Measurements from ENCODE around the gene OTOP2. TPM values are rescaled to one million over a fixed set of nuclear protein-coding genes. Genes with fewer than 3 reads are reported as not detected.

OTOP2 gene
- total and polyA plus RNA-seq, 10 of the 15 experiments (the other 5 are each of a cell fraction or from before 2014, with no cell fraction given), result not detected

GRCh38 chr17:74953134-74953687 lies 29.1 kb downstream of the OTOP2 start:
- no peak for DNase-seq (ENCODE audit: low read depth, low spot score)
- Histone ChIP-seq H3K9me3 (replicated peaks; ENCODE audit: control insufficient read depth, insufficient read depth, low read length) (no peaks in the 10 kb centered on the region; the same call in 2 of the 3 replicates), H3K36me3 (ENCODE audit: control insufficient read depth in 2 of 2, insufficient read depth in 2 of 2, low read length in 1 of 2) (no peaks in the 10 kb centered on the region), H3K4me2 (ENCODE audit: control insufficient read depth, insufficient read depth) (no peak overlapping the region), H3K79me2 (ENCODE audit: control insufficient read depth, insufficient read depth, low read length) (no peaks in the 10 kb centered on the region), H3K4me3 (no peak overlapping the region), H3K4me1 (ENCODE audit: control insufficient read depth, insufficient read depth, low read length) (no peaks in the 10 kb centered on the region), H3K27ac (ENCODE audit: control insufficient read depth, insufficient read depth) (no peak overlapping the region), H2AFZ (ENCODE audit: control insufficient read depth, low read depth, low read length) (no peak overlapping the region), H3K9ac (ENCODE audit: control insufficient read depth, insufficient read depth, low read length) (no peak overlapping the region), H4K20me1 (ENCODE audit: control insufficient read depth, insufficient read depth) (no peaks in the 10 kb centered on the region), H3K27me3 (replicated peaks in 1 of 2; ENCODE audit: control insufficient read depth in 2 of 2, insufficient read depth in 2 of 2, low read length in 1 of 2) (no peaks in the 10 kb centered on the region)
- in situ Hi-C loops (cut with MboI), result no loop called here
- ChIA-PET POLR2A (no interaction called here), CTCF (interaction anchor here (3.5 to 13.8 kb wide), 2 partner anchors 8 to 29 kb away, joined by 19 to 274 read pairs; partner anchors contain the start of genes OTOP2 and USH1G), RAD21 (ENCODE audit: unreplicated experiment) (no interaction called here), SMC1A (ENCODE audit: uncharacterized antibody, unreplicated experiment) (interaction anchor here (1.0 kb wide), 1 partner anchor 177 kb away, joined by 3 read pairs; the partner anchor contains the start of gene NAT9)
- no peak for FAIRE-seq
- 51% methylated on average over 10 of the region's 11 CpGs for WGBS (ENCODE audit: insufficient coverage, insufficient replicate concordance, low lambda C conversion rate, missing lambda C conversion rate)
- ATAC-seq, result no peak
- intact Hi-C loops (cut with micrococcal nuclease; ENCODE audit: unreplicated experiment), result no loop called here
- TF ChIP-seq EZH2 (IDR thresholded peaks at IDR 0.05; ENCODE audit: borderline replicate concordance, control insufficient read depth, low read depth, low read length) (no peak), POLR2AphosphoS5 (IDR thresholded peaks at IDR 0.05; ENCODE audit: low read length) (no peak), IRF3 (IDR thresholded peaks at IDR 0.05) (no peak), PAX5 (IDR thresholded peaks at IDR 0.05; ENCODE audit: borderline replicate concordance, low read depth, low read length) (no peak), NR2C2 (IDR thresholded peaks at IDR 0.05; ENCODE audit: borderline replicate concordance, control insufficient read depth, insufficient read length, low read depth) (no peak), TARDBP (IDR thresholded peaks at IDR 0.05; ENCODE audit: borderline replicate concordance) (no peak), ZNF217 (IDR thresholded peaks at IDR 0.05) (no peak), EGR1 (IDR thresholded peaks at IDR 0.05; ENCODE audit: borderline replicate concordance in 1 of 2, low read depth in 2 of 2, low read length in 2 of 2) (no peak), ZNF622 (IDR thresholded peaks at IDR 0.05) (no peak), USF2 (IDR thresholded peaks at IDR 0.05; ENCODE audit: borderline replicate concordance, low read depth, low read length) (no peak), ETV6 (conservative IDR thresholded peaks at IDR 0.05 in 1 of 2, IDR thresholded peaks at IDR 0.05 in 1 of 2; ENCODE audit: borderline replicate concordance in 1 of 2, low read depth in 1 of 2) (no peak), BRCA1 (IDR thresholded peaks at IDR 0.05; ENCODE audit: low read depth, low read length) (no peak), MLLT1 (IDR thresholded peaks at IDR 0.05) (no peak), IRF4 (IDR thresholded peaks at IDR 0.05; ENCODE audit: low read depth, low read length) (no peak), RUNX3 (IDR thresholded peaks at IDR 0.05; ENCODE audit: low read length) (no peak), CREM (IDR thresholded peaks at IDR 0.05; ENCODE audit: low read depth) (no peak)
- BruUV-seq (replicated peaks), result no TSS peak

Data from GM12878 (cell line).